Middle frontal gyrus (tissue), 1 donor: Measurements from ENCODE around the gene PRR12.
"Not testable (repeated sequence)": the region's sequence is repeated elsewhere in the genome, so short reads cannot be mapped to it uniquely, and the experiment has no call there.

Source experiments
- DNase-seq: peaks from one replicate; pipeline ENCODE4 v3.0.0-alpha.2; 2015; ENCODE audit warnings: low spot score; ENCODE audit errors: extremely low spot score

PRR12 gene

GRCh38 chr19:49616945-49617344, 26.0 kb downstream of the PRR12 start:
- no peak for DNase-seq

GRCh38 chr19:49617860-49618259, 26.9 kb downstream of the PRR12 start:
- not testable (repeated sequence) for DNase-seq

GRCh38 chr19:49624967-49625910, 34.3 kb downstream of the PRR12 start:
- DNase-seq = no peak

GRCh38 chr19:49626226-49626625, 35.2 kb downstream of the PRR12 start:
- no peak for DNase-seq

- DNase-seq = no peak
Observed at GRCh38 chr19:49629659-49630058, 38.7 kb downstream of the PRR12 start.

- DNase-seq = no peak
Observed at GRCh38 chr19:49631014-49631588, 40.1 kb downstream of the PRR12 start.

GRCh38 chr19:49631610-49632192, 40.7 kb downstream of the PRR12 start:
- no peak for DNase-seq

- DNase-seq = no peak
Observed at GRCh38 chr19:49632576-49632975, 41.6 kb downstream of the PRR12 start.

GRCh38 chr19:49633273-49633672, 42.3 kb downstream of the PRR12 start:
- not testable (repeated sequence) for DNase-seq

GRCh38 chr19:49635530-49636232, 44.7 kb downstream of the PRR12 start:
- DNase-seq = no peak

GRCh38 chr19:49636233-49636932, 45.4 kb downstream of the PRR12 start:
- no peak for DNase-seq

GRCh38 chr19:49637821-49638738, 47.1 kb downstream of the PRR12 start:
- DNase-seq = no peak

- no peak for DNase-seq
Observed at GRCh38 chr19:49639401-49640112, 48.6 kb downstream of the PRR12 start.

- DNase-seq = peak; percentile 94
Observed at GRCh38 chr19:49640113-49640898, 49.3 kb downstream of the PRR12 start, which contains the start of gene RRAS. Gene RRAS, minus strand, starts transcription at chr19:49640143. Its CDS starts 45 bp downstream, at chr19:49640098.

- DNase-seq = peak; percentile 97
Observed at GRCh38 chr19:49641688-49642491, 50.9 kb downstream of the PRR12 start, which contains the start of gene SCAF1. Gene SCAF1, plus strand, starts transcription at chr19:49642209. Its CDS starts 2,818 bp downstream, at chr19:49645027.

- no peak for DNase-seq
Observed at GRCh38 chr19:49642492-49643035, 51.6 kb downstream of the PRR12 start.

- DNase-seq = no peak
Observed at GRCh38 chr19:49643466-49643865, 52.5 kb downstream of the PRR12 start.
